ENCODE data around the gene SFMBT1.

GRCh38 chr3:52889901-52890300 lies 156.0 kb downstream of the SFMBT1 start:
- no peak for TF ChIP-seq CTCF (IDR thresholded peaks at IDR 0.05; ENCODE audit: poor library complexity)
- TF ChIP-seq EZH2phosphoT487 (IDR thresholded peaks at IDR 0.05; ENCODE audit: low read depth, severe bottlenecking, unreplicated experiment), result no peak
- TF ChIP-seq EZH2 (IDR thresholded peaks at IDR 0.05; ENCODE audit: borderline replicate concordance), result no peak

Data from hepatocyte (in vitro differentiated cells).